ENCODE data around the gene CNNM4. TPM values are rescaled to one million over a fixed set of nuclear protein-coding genes. Genes with fewer than 3 reads are reported as not detected.

Gene CNNM4
- total RNA-seq, 6 experiments from 2014 or later = 2.3 to 4.9 (median 3.7) TPM

- intact Hi-C loops (cut with DNase I) = loop anchor here (5.0 to 10.0 kb wide), 4 partner anchors 42 to 93 kb away; partner anchors contain the start of gene CNNM3 (in 2 of the 2)
- no peaks in the 10 kb centered on the region for H3K27me3 ChIP-seq
- WGBS (ENCODE audit: insufficient coverage, low coverage, low lambda C conversion rate, missing lambda C conversion rate) = 36% methylated on average over 3 of the region's 4 CpGs
- no peak for DNase-seq
- H3K4me3 ChIP-seq = no peak overlapping the region
- no peaks in the 10 kb centered on the region for H3K9me3 ChIP-seq
- peaks cover 0 to 69% (median 21%) of the 10 kb centered on the region in 4 donors for H3K4me1 ChIP-seq
- no peak for ATAC-seq
- TF ChIP-seq CTCF (IDR thresholded peaks at IDR 0.05) (no peak), POLR2A (IDR thresholded peaks at IDR 0.05) (no peak)
- H3K36me3 ChIP-seq = peaks cover 0 to 33% (median 19%) of the 10 kb centered on the region in 4 donors
- H3K27ac ChIP-seq = peak overlapping the region in 1 of 3 donors; percentile 65
Measured at GRCh38 chr2:96859681-96860064, 99.0 kb downstream of the CNNM4 start.

- peaks cover 0 to 69% (median 18%) of the 10 kb centered on the region in 4 donors for H3K4me1 ChIP-seq
- peak overlapping the region in 1 of 3 donors; percentile 65 for H3K27ac ChIP-seq
- no peaks in the 10 kb centered on the region for H3K27me3 ChIP-seq
- WGBS (ENCODE audit: insufficient coverage, low coverage, low lambda C conversion rate, missing lambda C conversion rate) = 70% methylated on average over 12 of the region's 38 CpGs
- peak in 1 of 3 donors; percentile 68 for DNase-seq
- peak in 1 of 4 donors; percentile 2 for ATAC-seq
- H3K9me3 ChIP-seq = no peaks in the 10 kb centered on the region
- no peak overlapping the region for H3K4me3 ChIP-seq
- TF ChIP-seq CTCF (IDR thresholded peaks at IDR 0.05) = no peak
- TF ChIP-seq POLR2A (IDR thresholded peaks at IDR 0.05) = no peak
- intact Hi-C loops (cut with DNase I) = loop anchor here (5.0 to 10.0 kb wide), 3 partner anchors 43 to 87 kb away; partner anchors contain the start of gene CNNM3 (in 2 of the 2)
- H3K36me3 ChIP-seq = peaks cover 0 to 38% (median 22%) of the 10 kb centered on the region in 4 donors
Measured at GRCh38 chr2:96860065-96861029, 99.6 kb downstream of the CNNM4 start.

- Histone ChIP-seq H3K4me3 (no peak overlapping the region), H3K27me3 (no peaks in the 10 kb centered on the region), H3K4me1 (peaks cover 0 to 66% (median 19%) of the 10 kb centered on the region in 4 donors), H3K36me3 (peaks cover 0 to 45% (median 25%) of the 10 kb centered on the region in 4 donors), H3K27ac (peak overlapping the region in 1 of 3 donors; percentile 71), H3K9me3 (no peaks in the 10 kb centered on the region)
- TF ChIP-seq CTCF (IDR thresholded peaks at IDR 0.05) (no peak), POLR2A (IDR thresholded peaks at IDR 0.05) (no peak)
- no CpG with 5 or more reads among the region's 17 CpGs for WGBS (ENCODE audit: insufficient coverage, low coverage, low lambda C conversion rate, missing lambda C conversion rate)
- DNase-seq = no peak
- intact Hi-C loops (cut with DNase I) = loop anchor here (5.0 to 10.0 kb wide), 3 partner anchors 44 to 86 kb away; partner anchors contain the start of gene CNNM3 (in 2 of the 2)
- no peak for ATAC-seq
Measured at GRCh38 chr2:96861074-96861473, 100.4 kb downstream of the CNNM4 start.

MicroRNA genes within 50 kb of the gene (microRNA counts, 767-probe panel; counts per million panel counts)
- microRNA hsa-miR-3127-5p = 237 counts per million

Small RNAs within 50 kb of the gene (microRNA-seq; reads per million reads assigned to microRNA genes)
- 0.29 to 0.64 reads per million in 2 donors for gene MIR3127

Small RNAs within 50 kb of the gene (small RNA-seq; reads per million reads assigned to genes)
- gene MIR3127 = 0.48 to 0.65 reads per million in 2 experiments

Other genes starting within 250 kb of the CNNM4 start
- 10 to 100 TPM; 13.2 to 23.1 (median 16.9) TPM for gene ARID5A, start 224.2 kb upstream of the CNNM4 start, total RNA-seq
- 10 to 100 TPM; 17.3 to 29.3 (median 21.6) TPM for gene KANSL3, start 122.6 kb upstream of the CNNM4 start, total RNA-seq
- gene FER1L5, start 118.1 kb upstream of the CNNM4 start, total RNA-seq = not detected
- gene LMAN2L, start 20.8 kb upstream of the CNNM4 start, total RNA-seq = 10 to 100 TPM in 3 of 6 experiments, 1 to 10 TPM in 3; 5.5 to 17.8 (median 11.3) TPM
- 10 to 100 TPM; 11.5 to 37.6 (median 21.6) TPM for gene CNNM3, start 55.4 kb downstream of the CNNM4 start, total RNA-seq
- gene ANKRD23, start 83.1 kb downstream of the CNNM4 start, total RNA-seq = 1 to 10 TPM in 5 of 6 experiments, under 1 TPM in 1; 0.98 to 4.0 (median 2.7) TPM
- 10 to 100 TPM in 3 of 6 experiments, 1 to 10 TPM in 3; 6.0 to 16.3 (median 9.7) TPM for gene ANKRD39, start 97.1 kb downstream of the CNNM4 start, total RNA-seq
- 10 to 100 TPM; 11.9 to 18.9 (median 12.6) TPM for gene SEMA4C, start 109.2 kb downstream of the CNNM4 start, total RNA-seq
- gene FAM178B, start 225.7 kb downstream of the CNNM4 start, total RNA-seq = under 1 TPM in 1 of 6 experiments, not detected in 5; 0.33 TPM

Measured in right lobe of liver (tissue), 6 donors.